SH-SY5Y (cell line): Measurements from ENCODE around the gene ACTR5.

Experiments
- GATA2 ChIP-seq: IDR thresholded peaks from 2 replicates; pipeline ENCODE4 v1.6.1; 2011; ENCODE audit warnings: mild to moderate bottlenecking, low read depth, low read length
- GATA3 ChIP-seq: IDR thresholded peaks from 2 replicates; pipeline ENCODE4 v1.6.1; 2011; ENCODE audit warnings: low read depth, mild to moderate bottlenecking, low read length, moderate library complexity

DNA sequence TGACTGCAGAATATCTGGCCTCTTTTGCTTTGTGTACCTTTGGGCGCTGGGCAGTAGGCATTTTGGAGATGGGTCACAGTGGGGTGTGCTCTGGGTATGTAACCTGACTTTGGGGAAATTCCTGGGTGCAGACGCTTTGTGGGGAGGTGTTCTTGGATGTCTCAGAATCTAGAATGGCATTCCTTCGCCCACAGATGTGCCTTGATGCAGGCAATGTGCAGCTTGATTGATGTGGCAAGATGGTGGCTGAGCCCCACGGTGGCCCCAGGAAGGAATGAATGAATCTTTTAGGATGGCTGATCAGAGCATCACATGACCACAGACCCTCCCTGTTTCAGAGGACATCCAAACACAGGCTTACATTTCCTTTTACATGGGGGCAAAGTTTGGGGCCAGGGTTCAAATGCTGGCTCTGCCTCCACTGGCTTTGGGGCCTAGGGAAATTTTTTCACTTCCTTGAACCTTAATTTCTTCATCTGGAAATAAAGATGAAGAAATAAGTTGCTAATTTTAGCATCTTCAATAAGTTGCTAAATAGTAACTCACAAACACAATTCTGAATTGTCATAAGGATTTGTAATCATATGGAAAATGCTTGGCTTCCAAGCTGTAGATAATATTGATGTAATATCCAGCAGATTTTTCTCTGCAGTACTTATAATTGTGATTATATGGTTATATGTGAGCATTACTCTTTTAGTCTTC, 62.8 kb downstream of the ACTR5 start:
- TF ChIP-seq GATA2 (no peak), GATA3 (no peak)
